GM21423 (cell line): ENCODE measurements around the gene HTT.

ENCODE experiments used
- ATAC-seq: cut with Tn5 transposase; IDR thresholded peaks from one replicate; pipeline ENCODE4 v1.9.1; 2021; ENCODE audit warnings: mild to moderate bottlenecking, moderate library complexity; ENCODE audit not compliant: unreplicated experiment

The HTT gene

DNA sequence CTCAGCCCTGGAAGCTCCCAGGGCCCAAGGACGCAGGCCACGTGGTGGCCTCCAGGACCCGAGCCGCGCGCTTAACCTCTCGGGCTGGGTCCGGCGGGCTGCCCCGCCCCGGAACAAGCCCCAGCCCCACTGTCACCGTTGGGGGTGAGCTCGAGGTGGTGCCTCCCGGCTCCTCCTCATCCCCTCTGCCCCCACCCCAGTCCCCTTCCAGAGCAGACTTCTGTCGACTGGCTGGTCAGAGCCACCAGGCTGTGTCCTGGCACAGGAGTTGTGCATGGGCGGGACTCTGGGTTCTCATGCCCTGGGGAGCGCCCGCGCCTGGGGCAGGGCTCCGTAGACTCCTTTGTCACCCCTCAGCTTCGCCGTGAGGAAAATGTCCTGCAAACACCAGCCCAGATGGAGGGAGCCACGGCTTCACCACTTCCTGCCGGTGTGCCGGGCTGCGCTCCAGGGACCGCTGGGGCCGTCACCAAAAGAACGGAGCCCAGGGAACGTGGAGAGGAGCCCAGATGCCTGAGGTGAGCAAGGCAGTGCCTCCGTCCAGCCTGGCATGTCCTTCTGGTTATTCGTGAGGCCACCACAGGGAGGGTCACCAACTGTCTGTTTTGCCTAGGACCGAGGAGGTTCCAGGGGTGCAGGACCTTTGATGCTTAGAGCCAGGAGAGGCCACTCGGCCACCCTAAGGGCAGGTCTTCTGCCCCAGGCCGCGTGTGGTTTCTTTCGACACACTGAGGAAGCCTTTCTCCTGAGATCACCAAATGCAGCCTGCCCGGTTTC, 211.3 kb downstream of the HTT start:
- peak; percentile 92 for ATAC-seq

DNA sequence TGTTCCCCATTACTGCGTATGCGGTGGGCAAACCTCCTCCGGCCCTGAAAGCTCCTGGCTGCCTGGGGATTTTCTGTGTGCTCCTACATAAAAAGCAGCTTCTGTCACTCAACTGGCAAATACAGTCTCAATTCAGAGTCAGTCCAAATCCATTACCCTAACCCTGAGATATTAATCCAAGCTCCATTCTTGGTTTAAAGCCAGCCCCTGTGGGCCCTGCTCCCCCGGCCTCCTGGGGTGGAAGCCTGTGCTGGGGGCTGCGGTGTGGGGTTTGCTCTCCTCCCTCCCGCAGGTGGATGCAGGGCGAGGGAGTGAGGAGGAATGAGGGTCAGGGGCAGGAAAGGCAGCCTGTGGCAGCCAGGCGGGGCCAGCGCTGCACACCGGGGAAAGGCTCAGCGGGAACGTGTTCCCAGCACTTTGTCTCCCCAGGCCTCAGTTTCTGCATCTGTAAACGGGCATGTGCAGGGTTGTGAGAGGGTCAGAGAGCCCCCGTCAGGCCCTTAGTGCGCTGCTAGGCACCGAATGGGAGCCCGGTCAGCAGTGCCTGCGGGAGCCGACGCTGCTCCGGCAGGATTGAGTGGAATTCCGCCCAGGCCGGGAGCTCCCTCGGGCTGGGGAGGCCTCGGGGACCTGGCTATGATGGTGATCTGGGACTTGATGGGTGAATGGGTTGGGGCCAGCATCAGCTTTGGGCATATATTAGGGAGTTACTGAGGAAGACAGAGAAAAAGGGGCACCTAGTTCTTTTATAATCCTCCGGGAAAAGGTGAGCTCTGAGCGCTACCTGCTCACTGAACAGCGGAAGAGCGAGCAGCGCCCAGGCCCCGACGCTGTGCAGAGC, 212.1 kb downstream of the HTT start:
- no peak for ATAC-seq

DNA sequence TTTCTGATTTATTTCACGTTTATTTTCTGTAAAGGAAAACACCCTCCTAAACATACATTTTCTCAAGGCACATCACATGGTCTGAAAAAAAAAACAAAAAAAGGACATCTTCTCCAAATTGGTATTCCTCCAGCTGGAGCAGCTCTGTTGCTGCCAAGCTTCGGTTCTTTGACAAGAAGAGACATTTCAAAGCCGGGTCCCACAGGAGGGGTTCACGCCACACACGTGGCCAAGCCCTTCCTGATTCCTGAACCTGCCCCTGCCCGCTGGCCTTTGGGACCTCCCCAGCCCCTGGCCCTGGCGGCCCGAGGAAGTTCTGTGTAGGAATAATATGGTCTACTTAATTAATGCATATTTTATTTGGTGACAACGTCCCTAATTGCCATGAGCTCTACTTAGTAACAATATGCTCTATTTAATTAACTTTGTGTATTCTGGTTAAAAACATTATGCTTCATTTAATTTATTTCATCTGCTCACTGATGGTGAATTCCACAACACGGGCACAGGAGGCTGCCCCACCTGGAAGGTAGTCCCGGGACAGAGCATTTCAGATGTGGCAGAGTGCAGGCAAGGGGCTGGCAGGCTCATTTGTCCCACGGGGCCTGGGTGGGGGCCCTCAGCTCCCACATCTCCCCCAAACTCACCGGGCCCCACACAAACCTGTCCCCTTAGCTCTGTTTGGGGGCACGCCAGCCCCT, 212.9 kb downstream of the HTT start:
- ATAC-seq = no peak

DNA sequence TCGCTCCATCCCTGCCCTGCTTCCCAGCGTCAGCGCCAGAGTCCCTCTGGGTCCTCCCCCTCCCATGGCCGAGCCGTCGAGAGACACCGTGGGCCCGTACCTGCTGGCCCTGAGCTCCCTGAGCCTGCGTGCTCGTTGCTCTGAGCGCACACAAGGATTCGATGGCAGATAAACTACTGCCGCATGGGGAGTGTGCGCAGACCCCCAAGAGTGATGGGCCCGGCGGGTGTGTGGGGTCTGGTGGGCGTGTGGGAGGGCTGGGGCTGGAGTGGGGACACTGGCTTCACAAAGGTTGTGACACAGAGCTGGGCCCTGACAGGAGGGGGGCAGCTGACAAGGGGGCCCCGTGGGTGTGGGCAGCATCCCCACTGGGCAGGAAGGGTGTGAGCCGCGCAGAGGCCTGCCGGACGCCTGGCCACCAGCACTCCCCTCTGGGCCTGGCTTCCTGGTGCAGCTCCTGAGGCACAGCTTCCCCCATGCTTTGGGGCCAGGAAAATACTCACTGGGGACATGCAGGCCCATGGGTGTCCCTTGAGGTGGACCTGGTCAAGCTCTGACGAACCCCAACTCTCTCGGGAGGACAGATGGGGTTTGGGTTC, 213.6 kb downstream of the HTT start:
- no peak for ATAC-seq

DNA sequence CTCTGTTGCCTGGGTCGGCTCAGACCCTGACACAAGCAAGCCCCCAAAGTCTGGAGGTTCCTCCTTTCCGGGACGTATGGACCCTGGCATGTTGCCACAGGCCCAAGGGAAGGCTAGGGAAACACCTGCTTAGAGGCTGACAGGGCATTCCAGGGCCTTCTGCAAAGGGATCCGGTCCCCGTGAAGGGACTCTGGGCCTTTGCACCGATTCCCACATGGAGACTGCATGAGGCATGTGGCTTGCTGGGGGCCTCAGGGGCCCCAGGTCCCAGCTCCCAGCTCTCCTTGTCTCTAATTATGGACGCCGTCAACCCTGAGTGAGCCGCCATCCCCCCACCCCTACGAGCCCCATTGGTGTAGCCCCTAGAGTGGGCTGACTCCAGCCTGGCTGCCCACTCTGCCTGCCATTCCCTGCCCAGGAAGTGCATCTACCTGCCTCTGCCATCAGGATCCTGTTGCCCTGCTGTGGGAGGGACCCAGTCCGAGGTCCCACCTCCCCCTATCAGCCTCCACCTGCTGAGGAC, 214.2 kb downstream of the HTT start:
- ATAC-seq = no peak

DNA sequence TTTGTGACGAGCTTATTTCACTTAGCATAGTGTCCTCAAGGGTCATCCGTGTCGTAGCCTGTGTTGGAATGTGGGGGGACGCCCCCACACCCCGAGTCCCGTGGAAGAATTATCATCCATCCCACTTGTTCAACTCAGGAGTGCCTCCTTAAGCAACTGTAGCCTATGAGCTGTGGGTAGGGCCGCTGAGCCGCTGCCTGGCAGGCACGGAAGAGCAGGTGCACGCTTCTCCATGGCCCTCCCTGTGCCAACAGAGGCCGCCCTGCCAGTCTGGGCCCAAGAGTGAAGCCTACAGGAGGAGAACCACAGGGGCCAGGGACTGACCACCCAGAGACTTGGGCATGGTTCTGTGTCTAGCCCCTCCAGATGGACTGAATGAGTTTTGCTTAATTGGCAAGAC, 216.0 kb downstream of the HTT start:
- no peak for ATAC-seq

DNA sequence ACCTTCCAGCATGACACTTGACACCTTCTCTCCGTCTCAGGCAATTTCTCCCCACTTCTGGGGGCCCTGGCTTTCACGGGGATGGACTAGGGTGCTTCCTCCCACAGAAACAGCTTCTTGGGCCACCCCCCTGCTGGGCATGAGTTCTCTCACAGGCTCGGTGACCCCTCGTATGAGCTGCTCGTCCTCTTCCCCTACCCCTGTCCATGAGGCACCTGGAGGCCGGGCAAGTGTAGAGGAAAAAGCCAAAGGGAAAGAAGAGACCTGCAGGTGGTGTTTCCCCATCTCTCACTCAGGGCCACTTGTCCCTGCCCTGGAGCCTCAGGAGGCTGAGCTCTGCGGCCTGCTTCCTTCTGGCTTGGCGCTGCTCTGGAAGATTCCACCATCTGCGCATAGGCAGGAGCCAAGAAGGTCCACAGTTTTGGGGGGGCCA, 216.4 kb downstream of the HTT start:
- ATAC-seq = no peak

DNA sequence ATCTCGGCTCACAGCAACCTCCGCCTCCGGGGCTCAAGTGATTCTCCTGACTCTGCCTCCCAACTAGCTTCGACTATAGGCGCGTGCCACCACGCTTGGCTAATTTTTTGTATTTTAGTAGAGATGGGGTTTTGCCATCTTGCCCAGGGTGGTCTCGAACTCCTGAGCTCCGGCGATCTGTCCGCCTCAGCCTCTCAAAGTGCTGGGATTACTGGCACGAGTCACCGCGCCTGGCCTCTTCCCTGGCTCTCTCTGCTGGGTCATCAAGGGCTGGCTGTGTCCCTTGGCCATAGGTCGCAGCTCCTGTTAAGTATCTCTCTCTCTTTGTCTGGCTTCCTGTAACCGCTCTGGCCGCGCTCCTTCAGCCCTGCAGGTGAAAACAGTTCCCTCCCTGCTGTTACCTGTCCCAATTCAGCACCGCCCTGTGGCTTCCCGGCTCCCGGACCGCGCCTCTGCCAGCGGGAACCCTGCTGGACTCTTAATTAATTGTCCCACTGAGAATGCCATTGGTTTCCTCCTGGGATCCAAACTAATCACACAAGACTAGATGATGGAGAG, 217.0 kb downstream of the HTT start:
- no peak for ATAC-seq

DNA sequence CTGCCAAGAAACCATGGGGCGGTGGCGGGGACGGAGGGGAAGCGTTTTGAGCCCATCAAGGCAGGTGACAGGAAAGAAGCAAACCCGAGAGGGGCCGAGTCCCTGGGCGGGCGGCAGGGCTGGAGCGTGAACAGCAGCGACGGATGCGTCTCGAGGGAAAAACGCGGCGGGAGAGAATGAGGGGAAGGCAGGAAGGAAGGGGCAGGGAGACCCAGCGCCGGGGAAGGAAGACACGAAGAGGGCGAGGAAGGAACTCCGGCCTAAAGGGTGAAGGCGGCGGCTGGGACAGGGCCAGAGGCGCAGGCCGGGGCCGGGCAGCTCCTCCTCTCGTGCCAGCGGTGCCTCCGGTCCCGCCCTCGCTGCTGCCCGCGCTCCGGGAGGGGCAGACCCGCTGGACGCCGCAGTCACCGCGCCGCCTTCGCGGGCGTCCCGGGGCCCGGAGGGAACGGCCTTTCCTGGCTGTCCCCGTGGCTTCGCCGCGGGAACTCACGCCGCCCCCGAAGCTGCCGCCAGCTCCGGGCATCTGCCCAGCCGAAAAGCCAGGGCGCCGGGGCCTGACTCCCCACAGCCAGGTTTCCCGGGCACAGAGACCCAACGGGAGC, 217.6 kb downstream of the HTT start:
- peak; percentile 11 for ATAC-seq

DNA sequence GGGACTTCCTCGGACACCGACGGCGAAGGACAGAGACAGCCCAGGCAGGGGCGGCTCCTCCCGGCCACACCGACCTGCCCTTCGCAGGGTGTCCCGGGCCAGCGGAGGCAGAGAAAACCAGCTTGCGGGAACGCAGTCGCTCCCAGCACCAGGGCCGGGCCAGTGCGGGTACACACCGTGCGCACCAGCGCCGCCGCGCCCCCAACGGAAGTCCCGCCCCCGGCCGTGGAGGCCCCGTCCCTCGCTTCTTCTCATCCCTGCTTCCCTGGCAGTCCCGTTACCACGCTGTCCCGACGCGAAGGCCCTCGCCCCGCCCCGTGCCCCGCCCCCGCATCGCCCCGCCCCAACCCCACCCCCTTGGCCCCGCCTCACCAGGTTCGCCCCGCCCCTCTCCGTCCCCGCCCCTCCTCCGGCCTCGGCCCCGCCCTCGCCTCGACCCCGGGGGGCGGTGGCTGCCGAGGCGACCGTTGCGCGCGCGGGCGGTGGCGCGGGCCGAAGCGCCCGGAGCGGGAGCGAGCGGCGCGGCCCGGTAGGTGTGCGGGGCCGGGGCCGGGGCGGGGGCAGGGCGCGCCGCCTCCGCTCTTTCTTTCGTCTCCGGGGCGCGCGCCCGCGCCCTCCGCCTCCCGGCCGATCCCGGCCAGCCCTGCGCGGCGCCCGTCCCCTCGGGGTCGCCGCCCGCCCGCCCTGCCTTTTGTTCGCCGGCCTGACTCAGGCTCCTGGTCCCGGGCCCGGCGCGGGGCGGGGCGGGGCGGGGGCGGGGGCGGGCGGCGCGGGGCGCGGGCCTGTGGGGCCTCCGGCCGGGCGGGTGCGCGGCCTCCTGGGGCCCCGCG, 218.3 kb downstream of the HTT start, which contains the start of gene RGS12:
RGS12 (plus strand) TSS at position 451 of the 830 bp plus-strand sequence. CDS start 23,150 bp downstream, outside the sequence.
- ATAC-seq = peak; percentile 91
